Measurements from ENCODE around the gene PID1.
A peak's percentile ranks its signal among the peaks of the same experiment; 100 is the strongest.

Gene PID1

GRCh38 chr2:229071292-229071976 lies 199.7 kb downstream of the PID1 start:
- DNase-seq (ENCODE audit: low spot score): peak; percentile 28

- no peak for DNase-seq (ENCODE audit: low spot score)
Observed at GRCh38 chr2:229066121-229066715, 204.9 kb downstream of the PID1 start.

GRCh38 chr2:229064749-229065148 lies 206.3 kb downstream of the PID1 start:
- no peak for DNase-seq (ENCODE audit: low spot score)

- no peak for DNase-seq (ENCODE audit: low spot score)
Observed at GRCh38 chr2:229060147-229060546, 210.9 kb downstream of the PID1 start.

GRCh38 chr2:229059331-229060033 lies 211.6 kb downstream of the PID1 start:
- DNase-seq (ENCODE audit: low spot score): no peak

GRCh38 chr2:229057976-229058553 lies 213.0 kb downstream of the PID1 start:
- no peak for DNase-seq (ENCODE audit: low spot score)

- no peak for DNase-seq (ENCODE audit: low spot score)
Observed at GRCh38 chr2:229054311-229054710, 216.8 kb downstream of the PID1 start.

- no peak for DNase-seq (ENCODE audit: low spot score)
Observed at GRCh38 chr2:229051798-229052197, 219.3 kb downstream of the PID1 start.

GRCh38 chr2:229050133-229050532 lies 221.0 kb downstream of the PID1 start:
- DNase-seq (ENCODE audit: low spot score): peak; percentile 11

- DNase-seq (ENCODE audit: low spot score): no peak
Observed at GRCh38 chr2:229048134-229048533, 223.0 kb downstream of the PID1 start.

GRCh38 chr2:229045671-229046070 lies 225.4 kb downstream of the PID1 start:
- no peak for DNase-seq (ENCODE audit: low spot score)

GRCh38 chr2:229044581-229044980 lies 226.5 kb downstream of the PID1 start:
- peak; percentile 22 for DNase-seq (ENCODE audit: low spot score)

- DNase-seq (ENCODE audit: low spot score): no peak
Observed at GRCh38 chr2:229043681-229044080, 227.4 kb downstream of the PID1 start.

- DNase-seq (ENCODE audit: low spot score): no peak
Observed at GRCh38 chr2:229042349-229042748, 228.7 kb downstream of the PID1 start.

- DNase-seq (ENCODE audit: low spot score): no peak
Observed at GRCh38 chr2:229041691-229042090, 229.4 kb downstream of the PID1 start.

- no peak for DNase-seq (ENCODE audit: low spot score)
Observed at GRCh38 chr2:229037621-229038020, 233.5 kb downstream of the PID1 start.

GRCh38 chr2:229033816-229034215 lies 237.3 kb downstream of the PID1 start:
- DNase-seq (ENCODE audit: low spot score): no peak

GRCh38 chr2:229032608-229033234 lies 238.4 kb downstream of the PID1 start:
- peak; percentile 59 for DNase-seq (ENCODE audit: low spot score)

GRCh38 chr2:229027353-229028105 lies 243.6 kb downstream of the PID1 start:
- no peak for DNase-seq (ENCODE audit: low spot score)

- no peak for DNase-seq (ENCODE audit: low spot score)
Observed at GRCh38 chr2:229025653-229026052, 245.4 kb downstream of the PID1 start.

- no peak for DNase-seq (ENCODE audit: low spot score)
Observed at GRCh38 chr2:229022652-229023051, 248.4 kb downstream of the PID1 start.

GRCh38 chr2:229022071-229022470 lies 249.0 kb downstream of the PID1 start:
- DNase-seq (ENCODE audit: low spot score): no peak

Data from AG20443 (cell line).